T-helper 1 cell treated with Interleukin-12 subunit alpha and Interleukin-12 subunit beta and Interleukin-4 antibody, amounts not matched to agents 30 ng/mL and 1 ng/mL, for 36 hours (primary cell): ENCODE data around the gene CDK18. TPM values are rescaled to one million over a fixed set of nuclear protein-coding genes. Genes with fewer than 3 reads are reported as not detected.

Experiments used
- intact Hi-C: fragments of 100-400 bp; cut with micrococcal nuclease; formaldehyde crosslinking; loops from one replicate; pipeline ENCODE4 v1.15.1; 2024
- total RNA-seq: library from RNA; stranded (reverse); gene quantifications from 2 replicates; pipeline ENCODE4 v1.2.3, GENCODE V29; 2022

The CDK18 gene
- total RNA-seq, 1 donor from 2014 or later, result 0.07 TPM

GRCh38 chr1:205567716-205568115 lies 63.2 kb downstream of the CDK18 start:
- intact Hi-C loops, result no loop called here

- intact Hi-C loops, result no loop called here
Observed at GRCh38 chr1:205568135-205568468, 63.6 kb downstream of the CDK18 start.

GRCh38 chr1:205568469-205569361 lies 64.2 kb downstream of the CDK18 start:
- intact Hi-C loops, result no loop called here

- intact Hi-C loops, result no loop called here
Observed at GRCh38 chr1:205569411-205570172, 65.1 kb downstream of the CDK18 start.

- intact Hi-C loops, result no loop called here
Observed at GRCh38 chr1:205570173-205570501, 65.7 kb downstream of the CDK18 start.

- intact Hi-C loops, result no loop called here
Observed at GRCh38 chr1:205570796-205571537, 66.5 kb downstream of the CDK18 start.

GRCh38 chr1:205571747-205572146 lies 67.3 kb downstream of the CDK18 start:
- intact Hi-C loops, result no loop called here

GRCh38 chr1:205572421-205572820 lies 68.0 kb downstream of the CDK18 start:
- intact Hi-C loops, result no loop called here

- intact Hi-C loops, result no loop called here
Observed at GRCh38 chr1:205575294-205575885, 70.9 kb downstream of the CDK18 start.

- intact Hi-C loops, result no loop called here
Observed at GRCh38 chr1:205576011-205576410, 71.5 kb downstream of the CDK18 start.

- intact Hi-C loops, result no loop called here
Observed at GRCh38 chr1:205576805-205577761, 72.6 kb downstream of the CDK18 start.

- intact Hi-C loops, result no loop called here
Observed at GRCh38 chr1:205577874-205578658, 73.6 kb downstream of the CDK18 start.

GRCh38 chr1:205578780-205579571 lies 74.5 kb downstream of the CDK18 start:
- intact Hi-C loops, result no loop called here

GRCh38 chr1:205579711-205580110 lies 75.2 kb downstream of the CDK18 start:
- intact Hi-C loops, result loop anchor here (5.0 kb wide), 1 partner anchor 47 kb away; no protein-coding TSS in a partner anchor

GRCh38 chr1:205580140-205580922 lies 75.9 kb downstream of the CDK18 start:
- intact Hi-C loops, result loop anchor here (5.0 kb wide), 1 partner anchor 48 kb away; no protein-coding TSS in a partner anchor

GRCh38 chr1:205580923-205581180 lies 76.4 kb downstream of the CDK18 start:
- intact Hi-C loops, result loop anchor here (5.0 kb wide), 1 partner anchor 49 kb away; no protein-coding TSS in a partner anchor

GRCh38 chr1:205581321-205581980 lies 77.0 kb downstream of the CDK18 start:
- intact Hi-C loops, result loop anchor here (5.0 kb wide), 1 partner anchor 49 kb away; no protein-coding TSS in a partner anchor
